ENCODE data around the gene ZNF699.
"Not testable (repeated sequence)": the region's sequence is repeated elsewhere in the genome, so short reads cannot be mapped to it uniquely, and the experiment has no call there.

Gene ZNF699

GRCh38 chr19:9309139-9309973 is at the start of gene ZNF699:
Gene ZNF699 (minus strand): TSS chr19:9309838. CDS start chr19:9305119, 4,719 bp downstream.
- DNase-seq: peak; percentile 98

GRCh38 chr19:9354651-9355050 is 45.0 kb upstream of the ZNF699 start:
- no peak for DNase-seq

- DNase-seq: no peak
These were observed 43.4 kb upstream of the ZNF699 start for GRCh38 chr19:9353011-9353410.

- no peak for DNase-seq
These were observed 42.9 kb upstream of the ZNF699 start for GRCh38 chr19:9352505-9352904.

GRCh38 chr19:9348671-9349070 is 39.0 kb upstream of the ZNF699 start:
- no peak for DNase-seq

GRCh38 chr19:9348253-9348652 is 38.6 kb upstream of the ZNF699 start:
- no peak for DNase-seq

- DNase-seq: no peak
These were observed 35.4 kb upstream of the ZNF699 start for GRCh38 chr19:9345005-9345404.

GRCh38 chr19:9342610-9343304 is 33.1 kb upstream of the ZNF699 start:
- no peak for DNase-seq

- DNase-seq: no peak
These were observed 20.4 kb upstream of the ZNF699 start for GRCh38 chr19:9329999-9330398.

- no peak for DNase-seq
These were observed 14.9 kb upstream of the ZNF699 start for GRCh38 chr19:9324584-9324962.

- DNase-seq: peak; percentile 97
These were observed 14.4 kb upstream of the ZNF699 start, which contains the start of gene ZNF559 for GRCh38 chr19:9323919-9324583. Gene ZNF559 (plus strand): TSS chr19:9324179. CDS start chr19:9338550, 14,371 bp downstream.

GRCh38 chr19:9323557-9323918 is 13.9 kb upstream of the ZNF699 start:
- DNase-seq: no peak

- not testable (repeated sequence) for DNase-seq
These were observed 12.6 kb upstream of the ZNF699 start for GRCh38 chr19:9322201-9322600.

- DNase-seq: not testable (repeated sequence)
These were observed 12.1 kb upstream of the ZNF699 start for GRCh38 chr19:9321756-9322155.

- DNase-seq: no peak
These were observed 11.7 kb upstream of the ZNF699 start for GRCh38 chr19:9321338-9321737.

GRCh38 chr19:9313756-9314155 is 4.1 kb upstream of the ZNF699 start:
- DNase-seq: no peak

- DNase-seq: no peak
These were observed 372 bp upstream of the ZNF699 start for GRCh38 chr19:9309974-9310446.

GRCh38 chr19:9308091-9308770 is 1.4 kb downstream of the ZNF699 start:
- no peak for DNase-seq

GRCh38 chr19:9306443-9306842 is 3.2 kb downstream of the ZNF699 start:
- DNase-seq: no peak

GRCh38 chr19:9296336-9296735 is 13.3 kb downstream of the ZNF699 start:
- DNase-seq: no peak

- no peak for DNase-seq
These were observed 14.2 kb downstream of the ZNF699 start for GRCh38 chr19:9295411-9295849.

- no peak for DNase-seq
These were observed 20.3 kb downstream of the ZNF699 start for GRCh38 chr19:9289231-9289884.
